ENCODE measurements around the gene POLR1G.

POLR1G gene

DNA sequence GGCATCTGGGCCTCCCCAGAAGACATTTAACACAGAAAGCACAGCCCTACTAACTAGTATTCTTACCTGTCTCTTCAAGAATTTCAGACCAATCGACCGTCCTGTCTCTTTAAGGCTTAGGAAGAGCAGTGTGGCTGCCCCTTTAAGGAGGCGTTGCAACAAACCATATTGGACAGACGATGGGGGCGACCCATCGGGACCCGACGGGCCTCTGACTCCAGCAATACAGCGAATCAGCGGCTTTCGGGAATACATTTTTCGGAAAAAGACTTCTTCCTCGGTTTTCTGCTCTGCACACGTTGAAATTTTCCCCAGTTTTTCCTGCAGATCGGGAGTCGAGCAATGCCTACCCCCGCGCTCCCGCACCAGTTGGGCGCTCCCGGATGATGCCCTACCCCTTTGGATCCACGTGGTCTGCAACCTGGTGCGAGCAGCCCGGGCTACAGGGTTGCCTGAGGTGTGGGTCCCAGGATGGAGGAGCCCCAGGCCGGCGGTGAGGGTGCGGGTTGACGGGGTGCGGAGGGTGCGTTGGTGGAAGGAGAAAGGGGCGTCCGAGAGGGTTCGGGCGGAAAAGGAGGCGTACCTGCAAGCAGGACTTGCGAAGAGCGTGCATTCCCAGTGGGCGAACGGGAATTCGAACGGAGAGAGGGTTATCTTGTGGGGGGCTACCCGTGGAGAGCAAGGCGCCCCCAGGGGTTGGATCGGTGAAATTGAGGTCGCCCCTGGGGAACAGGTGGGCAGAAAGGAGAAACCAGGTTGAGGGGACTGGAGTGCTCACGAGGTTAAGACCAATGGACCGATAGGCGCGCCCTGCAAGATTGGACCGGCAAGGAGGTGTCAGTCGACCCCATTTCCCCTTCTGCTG lies at the start of gene POLR1G:
POLR1G (plus strand) TSS at position 419 of the 865 bp plus-strand sequence; CDS start at position 472, 53 bp downstream.
- peak; percentile 90 for DNase-seq

GRCh38 chr19:45356760-45357444 lies 49.5 kb upstream of the POLR1G start:
- DNase-seq: no peak

DNA sequence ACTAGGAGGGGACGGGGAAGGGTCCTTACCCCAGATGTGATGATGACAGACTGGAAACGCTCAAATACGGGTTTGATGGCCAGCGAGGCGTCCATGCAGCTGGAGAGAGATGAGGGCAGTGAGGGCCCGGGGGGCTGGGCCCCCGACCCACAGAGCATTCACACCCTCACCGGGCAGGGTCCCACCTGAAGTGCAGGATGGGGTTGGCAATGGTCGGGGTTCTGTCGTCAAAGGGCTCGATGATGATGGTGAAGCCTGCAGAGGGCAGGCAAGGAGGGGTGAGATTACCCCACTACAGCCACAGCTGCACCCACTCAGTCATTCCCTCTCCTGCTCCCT lies 49.0 kb upstream of the POLR1G start:
- DNase-seq: no peak

DNA sequence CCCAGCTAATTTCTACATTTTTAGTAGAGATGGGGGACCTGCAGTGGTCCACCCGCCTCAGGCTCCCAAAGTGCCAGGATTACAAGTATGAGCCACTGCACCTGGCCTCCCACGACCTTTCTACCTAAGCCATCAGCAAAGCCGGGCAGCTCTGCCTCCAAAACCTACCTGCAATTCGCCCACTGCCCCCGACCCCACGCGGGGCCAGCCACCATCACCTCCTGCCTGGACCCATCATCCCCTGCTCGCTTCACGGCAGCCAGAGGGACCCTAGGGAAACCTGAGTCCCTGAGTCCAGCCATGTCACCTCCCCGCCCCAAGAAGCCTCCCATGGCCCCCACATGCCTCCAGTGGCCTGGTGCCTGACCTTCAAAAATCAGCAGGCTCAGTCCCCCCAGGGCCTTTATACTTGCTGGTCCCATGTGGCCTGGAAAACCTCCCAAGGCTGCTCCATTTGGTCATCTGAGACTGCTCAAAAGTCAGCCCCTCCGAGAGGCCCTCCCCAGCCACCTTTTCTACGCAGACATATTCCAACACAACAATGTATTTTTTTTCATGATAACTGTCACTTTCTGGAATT lies 48.1 kb upstream of the POLR1G start:
- no peak for DNase-seq

DNA sequence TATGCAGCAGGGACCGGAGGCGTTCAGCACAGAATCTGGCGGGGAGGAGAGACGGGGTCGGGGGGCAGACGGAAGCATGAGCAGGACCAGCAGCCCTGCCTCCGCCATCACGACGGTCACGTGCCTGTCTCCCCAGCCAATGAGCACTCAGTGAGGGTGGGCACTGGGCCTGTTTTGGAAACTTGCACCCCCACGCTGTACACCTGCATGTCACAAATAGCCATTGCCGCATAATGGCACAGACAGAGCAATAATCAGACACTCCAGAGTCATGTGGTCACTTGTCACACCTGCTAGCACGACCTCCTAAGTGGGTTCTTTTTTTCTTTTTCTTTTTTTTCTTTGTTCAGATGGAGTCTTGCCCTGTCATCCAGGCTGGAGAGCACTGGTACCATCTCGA lies 44.8 kb upstream of the POLR1G start:
- no peak for DNase-seq

- DNase-seq: no peak
Observed at GRCh38 chr19:45362291-45362690, 44.2 kb upstream of the POLR1G start.

- no peak for DNase-seq
Observed at GRCh38 chr19:45363861-45364459, 42.5 kb upstream of the POLR1G start.

- DNase-seq: no peak
Observed at GRCh38 chr19:45364696-45365095, 41.7 kb upstream of the POLR1G start.

DNA sequence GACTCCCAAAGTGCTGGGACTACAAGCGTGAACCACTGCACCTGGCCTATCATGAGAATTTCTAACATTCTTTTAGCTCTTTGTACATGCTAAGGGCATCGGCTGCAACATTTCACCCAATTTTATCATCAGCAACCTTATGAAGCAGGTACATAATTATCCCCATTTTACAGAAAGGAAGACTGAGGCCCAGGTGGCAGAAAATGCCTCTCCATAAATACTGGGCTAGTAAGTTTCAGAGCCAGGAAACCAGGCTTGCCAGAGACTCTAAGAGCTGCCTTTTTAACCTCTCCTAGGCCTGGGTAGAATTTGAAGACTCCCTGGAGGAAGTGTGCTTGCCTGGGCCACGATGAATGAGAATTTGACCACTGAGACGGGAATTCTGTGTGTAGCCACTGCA lies 38.3 kb upstream of the POLR1G start:
- DNase-seq: no peak

- DNase-seq: no peak
Observed at GRCh38 chr19:45368737-45369340, 37.6 kb upstream of the POLR1G start.

GRCh38 chr19:45370410-45371204 lies 35.8 kb upstream of the POLR1G start, which contains the start of gene ERCC2:
Gene ERCC2 (minus strand): TSS chr19:45370573. CDS start chr19:45370540, 33 bp downstream.
- DNase-seq: peak; percentile 97

- no peak for DNase-seq
Observed at GRCh38 chr19:45376045-45376724, 30.3 kb upstream of the POLR1G start.

GRCh38 chr19:45380107-45380506 lies 26.3 kb upstream of the POLR1G start:
- DNase-seq: no peak

DNA sequence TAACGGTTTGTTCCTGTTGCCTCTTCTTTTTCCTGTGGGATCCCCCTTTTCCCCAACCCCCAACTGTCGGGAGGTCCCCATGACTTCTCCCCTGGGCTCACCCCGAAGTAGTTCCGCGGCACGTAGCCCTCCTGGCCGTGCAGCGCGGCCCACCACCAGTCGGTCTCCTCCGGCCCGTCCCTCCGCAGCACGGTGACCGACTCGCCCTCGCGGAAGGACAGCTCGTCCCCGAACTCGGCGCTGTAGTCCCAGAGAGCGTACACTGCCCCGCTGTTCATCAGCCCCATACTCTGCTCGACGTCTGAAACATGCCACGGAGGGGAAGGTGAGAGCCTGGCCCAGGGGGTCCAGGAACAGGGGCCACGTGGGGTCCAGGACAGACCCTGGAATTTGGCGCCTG lies 24.0 kb upstream of the POLR1G start:
- DNase-seq: no peak

DNA sequence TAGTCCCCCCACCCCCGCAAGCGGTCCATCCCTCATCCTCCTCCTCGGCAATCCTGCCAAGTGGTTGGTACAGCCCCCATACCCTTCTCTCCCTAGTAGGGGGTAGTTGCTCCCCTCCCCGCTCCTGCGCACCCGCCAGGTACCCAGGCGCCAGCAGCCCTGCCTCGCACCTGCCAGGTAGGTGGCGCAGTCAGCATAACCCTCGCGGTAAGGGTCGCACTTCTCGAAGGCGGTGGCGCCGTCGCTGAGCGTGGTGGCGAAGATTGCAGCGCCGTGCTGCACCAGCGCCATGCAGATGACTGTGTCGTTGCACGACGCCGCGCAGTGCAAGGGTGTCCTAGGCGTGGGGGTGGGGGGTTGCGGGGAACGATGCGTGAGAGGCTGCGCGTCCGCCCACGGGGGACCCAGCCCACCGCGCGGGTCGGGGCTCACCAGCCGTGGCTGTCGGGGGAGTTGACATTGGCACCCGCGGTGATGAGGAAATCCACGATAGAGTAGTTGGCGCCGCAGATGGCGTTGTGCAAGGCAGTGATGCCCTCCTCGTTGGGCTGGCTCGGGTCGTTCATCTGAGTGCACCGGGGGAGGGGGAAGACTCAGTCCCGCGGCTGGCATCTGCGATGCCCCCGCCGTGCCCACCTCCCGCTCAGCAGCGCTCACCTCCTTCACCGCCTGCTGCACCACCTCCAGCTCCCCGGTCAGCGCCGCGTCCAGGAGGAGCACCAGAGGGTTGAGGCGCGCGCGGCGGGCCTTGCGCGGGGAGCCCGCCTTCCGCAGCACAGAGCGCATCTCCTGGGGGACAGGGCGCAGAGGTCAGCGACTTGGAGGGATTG lies 20.8 kb upstream of the POLR1G start:
- DNase-seq: no peak

DNA sequence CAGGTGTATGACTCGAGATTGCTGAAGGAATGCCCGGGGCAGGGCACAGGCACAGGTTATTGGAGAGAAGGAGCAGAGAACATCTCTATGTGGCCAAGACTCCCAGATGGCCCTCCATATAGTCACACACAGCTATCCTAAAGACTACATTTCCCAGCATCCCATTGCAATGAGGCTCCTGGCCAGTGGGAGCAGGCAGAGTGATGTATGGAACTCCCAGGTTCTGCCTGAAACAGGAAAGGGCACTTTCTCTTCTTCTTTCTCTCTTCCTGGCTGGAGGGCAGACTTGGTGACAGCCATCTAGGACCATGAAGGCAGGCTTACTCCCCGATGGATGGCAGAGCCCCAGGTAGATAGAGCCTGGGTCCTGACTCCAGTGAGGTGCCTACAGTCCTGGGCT lies 15.1 kb upstream of the POLR1G start:
- DNase-seq: no peak

DNA sequence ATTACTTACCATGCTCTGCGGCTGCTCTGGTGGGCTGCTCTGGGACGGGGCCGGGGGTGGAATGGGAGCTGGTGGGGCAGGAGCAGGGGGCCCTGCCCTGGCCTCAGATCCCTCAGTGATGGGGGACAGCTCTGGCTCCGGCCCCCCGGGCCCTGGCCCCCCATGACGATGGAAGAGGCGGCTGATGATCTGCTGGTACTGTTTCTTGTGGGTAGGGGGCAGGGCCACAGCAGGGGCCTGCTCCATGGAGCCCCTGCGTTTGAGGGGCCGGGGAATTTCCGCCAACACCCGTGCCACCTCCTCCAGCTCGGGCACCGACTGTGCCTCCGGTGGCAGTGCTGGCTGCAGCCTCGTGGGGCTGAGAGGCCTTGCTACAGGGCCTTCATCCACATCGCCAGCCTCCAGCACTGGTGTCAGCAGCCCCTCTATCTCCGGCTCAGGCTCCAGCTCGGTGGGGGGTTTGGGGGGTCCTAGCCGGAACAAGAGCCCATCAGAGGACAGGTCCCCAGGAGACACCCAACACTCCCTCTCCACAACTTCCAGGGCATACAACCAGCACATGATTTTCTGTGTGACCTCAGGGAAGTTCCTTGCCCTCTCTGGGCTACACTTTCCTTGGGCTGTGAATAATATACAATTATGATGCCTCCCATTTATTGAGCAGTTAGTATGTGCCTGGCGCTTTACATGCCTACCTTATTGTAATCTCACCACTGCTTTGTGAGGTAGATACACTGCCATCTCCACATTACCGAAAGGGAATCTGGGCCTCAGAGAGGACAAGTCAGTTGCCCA lies 14.4 kb upstream of the POLR1G start:
- no peak for DNase-seq

DNA sequence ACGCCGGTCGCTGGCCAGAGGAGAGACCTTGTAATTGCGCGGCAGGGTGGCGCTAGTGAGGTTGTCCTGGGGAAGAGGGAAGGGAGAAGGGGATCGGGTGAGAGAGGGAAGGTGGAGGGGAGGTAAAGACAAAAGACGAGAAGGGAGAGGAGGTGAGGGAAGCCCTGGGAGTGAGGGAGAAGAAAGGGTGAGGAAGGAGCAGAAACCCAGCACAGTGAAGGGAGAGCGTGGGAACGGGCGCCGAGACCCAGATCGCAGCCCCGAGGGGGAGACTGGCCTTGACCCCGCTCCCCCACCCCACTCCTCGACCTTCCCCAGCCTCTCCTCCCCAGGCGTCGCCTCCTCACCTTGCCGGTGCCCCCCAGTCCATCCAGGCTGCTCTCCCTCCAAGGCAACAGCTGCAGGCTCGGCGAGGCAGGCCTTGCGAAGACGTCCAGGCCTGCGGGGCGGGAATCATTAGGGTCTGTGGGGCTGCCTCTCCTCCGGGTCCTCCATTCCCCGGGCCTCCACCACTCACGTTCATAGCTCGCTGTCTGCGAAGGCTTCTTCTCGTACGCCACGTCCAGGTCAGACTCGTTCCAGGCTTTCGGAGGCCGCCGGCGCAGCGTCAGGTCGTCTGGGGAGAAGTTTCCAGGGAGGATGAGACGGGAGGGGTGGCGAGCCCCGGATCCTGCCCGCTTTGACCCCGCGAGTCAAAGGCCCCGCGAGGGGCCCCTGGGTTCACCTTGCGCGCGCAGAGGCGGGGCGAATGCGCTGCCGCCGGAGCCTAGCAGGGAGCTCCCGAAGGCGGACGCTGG lies 10.4 kb upstream of the POLR1G start:
- no peak for DNase-seq

DNA sequence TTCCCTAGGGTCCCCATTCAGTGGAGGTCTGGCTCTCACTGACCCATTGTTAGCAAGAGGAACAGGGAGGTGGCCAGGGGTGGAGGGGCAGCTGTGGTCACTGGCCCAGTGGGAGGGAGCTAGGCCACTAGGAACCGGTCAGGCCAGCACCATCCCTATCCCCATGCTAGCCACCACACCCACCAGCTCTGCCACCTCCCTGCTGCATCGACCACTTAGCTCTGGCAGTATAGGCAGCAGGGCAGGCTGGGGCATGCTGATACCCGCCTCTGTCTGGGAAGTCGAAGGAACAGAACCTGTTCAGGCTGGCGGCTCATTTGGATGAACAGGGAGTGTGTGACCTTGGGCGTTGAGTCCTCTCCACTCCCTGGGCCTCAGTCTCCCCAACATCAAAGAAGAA lies 6.3 kb upstream of the POLR1G start:
- DNase-seq: no peak
